22Rv1 (cell line): ENCODE measurements around the gene TOP3B.

Source experiments
- CTCF ChIP-seq: fragments of 450-650 bp; IDR thresholded peaks from 2 replicates; pipeline ENCODE4 v1.5.1; 2017; ENCODE audit warnings: mild to moderate bottlenecking
- ZFX ChIP-seq: fragments of 450-650 bp; IDR thresholded peaks from 2 replicates; pipeline ENCODE4 v1.6.1; 2017; ENCODE audit warnings: antibody characterized with exemption, borderline replicate concordance

GRCh38 chr22:21968452-21969129 lies 14.0 kb downstream of the TOP3B start:
- no peak for TF ChIP-seq CTCF
- no peak for TF ChIP-seq ZFX
